ENCODE data around the gene HHIPL1. TPM values are rescaled to one million over a fixed set of nuclear protein-coding genes. Genes with fewer than 3 reads are reported as not detected.

HHIPL1 gene
- total RNA-seq, 4 donors from 2014 or later: 2.2 to 4.7 (median 3.6) TPM

DNA sequence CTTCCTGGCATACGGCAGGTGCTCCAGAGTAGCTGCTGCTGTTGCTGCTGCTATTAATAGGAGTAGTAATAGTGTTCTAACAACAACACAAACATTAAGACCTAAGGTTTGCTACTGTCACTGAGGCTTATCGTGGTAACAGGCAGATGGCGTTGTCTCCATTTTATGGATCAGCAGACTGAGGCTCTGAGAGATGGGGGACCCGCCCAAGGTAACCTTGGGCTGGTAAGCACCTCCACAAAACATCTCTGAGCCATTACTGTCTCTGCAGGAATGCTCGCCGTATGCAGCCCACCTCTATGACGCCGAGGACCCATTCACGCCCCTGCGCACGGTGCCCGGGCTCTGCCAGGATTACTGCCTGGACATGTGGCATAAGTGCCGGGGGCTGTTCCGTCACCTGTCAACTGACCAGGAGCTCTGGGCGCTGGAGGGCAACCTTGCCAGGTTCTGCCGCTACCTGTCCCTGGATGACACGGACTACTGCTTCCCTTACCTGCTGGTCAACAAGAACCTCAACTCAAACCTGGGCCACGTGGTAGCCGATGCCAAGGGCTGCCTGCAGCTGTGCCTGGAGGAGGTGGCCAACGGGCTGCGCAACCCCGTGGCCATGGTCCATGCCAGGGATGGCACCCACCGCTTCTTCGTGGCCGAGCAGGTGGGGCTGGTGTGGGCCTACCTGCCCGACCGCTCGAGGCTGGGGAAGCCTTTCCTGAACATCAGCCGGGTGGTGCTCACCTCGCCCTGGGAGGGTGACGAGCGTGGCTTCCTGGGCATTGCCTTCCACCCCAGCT is 7.2 kb downstream of the HHIPL1 start:
- ATAC-seq (ENCODE audit: low FRiP score): no peak
- TF ChIP-seq, protein P1, sequence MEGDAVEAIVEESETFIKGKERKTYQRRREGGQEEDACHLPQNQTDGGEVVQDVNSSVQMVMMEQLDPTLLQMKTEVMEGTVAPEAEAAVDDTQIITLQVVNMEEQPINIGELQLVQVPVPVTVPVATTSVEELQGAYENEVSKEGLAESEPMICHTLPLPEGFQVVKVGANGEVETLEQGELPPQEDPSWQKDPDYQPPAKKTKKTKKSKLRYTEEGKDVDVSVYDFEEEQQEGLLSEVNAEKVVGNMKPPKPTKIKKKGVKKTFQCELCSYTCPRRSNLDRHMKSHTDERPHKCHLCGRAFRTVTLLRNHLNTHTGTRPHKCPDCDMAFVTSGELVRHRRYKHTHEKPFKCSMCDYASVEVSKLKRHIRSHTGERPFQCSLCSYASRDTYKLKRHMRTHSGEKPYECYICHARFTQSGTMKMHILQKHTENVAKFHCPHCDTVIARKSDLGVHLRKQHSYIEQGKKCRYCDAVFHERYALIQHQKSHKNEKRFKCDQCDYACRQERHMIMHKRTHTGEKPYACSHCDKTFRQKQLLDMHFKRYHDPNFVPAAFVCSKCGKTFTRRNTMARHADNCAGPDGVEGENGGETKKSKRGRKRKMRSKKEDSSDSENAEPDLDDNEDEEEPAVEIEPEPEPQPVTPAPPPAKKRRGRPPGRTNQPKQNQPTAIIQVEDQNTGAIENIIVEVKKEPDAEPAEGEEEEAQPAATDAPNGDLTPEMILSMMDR (IDR thresholded peaks at IDR 0.05): no peak

DNA sequence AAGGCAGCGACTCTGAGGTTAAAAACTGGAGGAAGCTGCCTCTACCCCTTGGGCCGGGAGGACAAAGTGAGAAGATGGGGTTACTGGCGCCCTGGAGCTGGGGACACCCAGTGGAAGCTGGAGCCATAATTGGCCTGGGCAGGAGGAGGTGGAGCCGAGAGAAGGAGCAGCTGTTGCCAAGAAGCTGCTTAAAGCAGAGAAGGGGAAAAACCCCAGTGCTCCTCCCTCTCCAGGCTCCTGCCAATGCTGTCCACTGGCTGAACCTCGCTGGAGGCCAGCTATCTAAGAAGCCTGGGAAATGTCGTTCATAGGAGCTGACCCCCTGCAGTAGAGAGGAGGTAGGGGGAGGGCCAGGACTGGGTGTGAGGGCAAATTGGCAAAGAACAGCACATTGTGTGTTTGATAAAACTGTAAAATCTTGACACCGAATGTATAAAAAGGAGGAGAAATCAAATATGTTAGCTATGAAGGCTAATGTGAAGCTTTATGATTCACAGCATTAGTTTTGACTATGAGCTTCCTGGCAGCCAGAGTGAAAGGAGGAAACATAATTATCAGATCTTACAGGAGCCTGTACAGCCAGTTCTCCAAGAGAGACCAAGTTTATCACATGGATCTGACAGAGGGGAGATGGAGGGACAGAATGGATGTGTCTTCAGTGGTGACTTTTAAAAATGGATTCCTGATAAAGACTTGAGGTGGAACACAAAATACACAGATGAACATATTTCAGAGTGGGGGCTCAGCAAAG is 9.5 kb downstream of the HHIPL1 start:
- ATAC-seq (ENCODE audit: low FRiP score) (peak; percentile 67), DNase-seq (ENCODE audit: low spot score) (no peak)

More for the DNA sequence above, 7.2 kb downstream of the HHIPL1 start:
- DNase-seq (ENCODE audit: low spot score): no peak

DNA sequence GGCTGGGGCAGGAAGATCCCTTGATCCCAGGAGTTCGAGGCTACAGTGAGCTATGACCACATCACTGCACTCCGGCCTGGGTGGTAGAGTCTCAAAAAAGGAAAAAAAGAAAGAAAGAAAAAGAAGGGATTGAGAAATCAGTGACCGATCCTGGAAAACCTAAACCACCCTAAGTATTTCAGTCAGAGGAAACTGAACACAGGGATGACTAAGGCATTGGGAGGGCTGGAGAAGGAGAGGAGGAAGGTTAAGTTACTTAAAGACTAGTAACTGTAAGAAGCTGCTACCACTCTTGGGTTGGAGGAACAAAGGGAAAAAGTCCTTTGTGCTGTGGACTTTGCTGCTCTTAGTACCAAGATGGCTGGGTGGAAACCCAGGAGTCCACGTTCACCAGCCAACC is 10.6 kb downstream of the HHIPL1 start:
- DNase-seq (ENCODE audit: low spot score) (no peak), ATAC-seq (ENCODE audit: low FRiP score) (no peak)
- TF ChIP-seq, protein P1 (IDR thresholded peaks at IDR 0.05): no peak

More for the DNA sequence above, 9.5 kb downstream of the HHIPL1 start:
- TF ChIP-seq, protein P1 (IDR thresholded peaks at IDR 0.05): no peak

DNA sequence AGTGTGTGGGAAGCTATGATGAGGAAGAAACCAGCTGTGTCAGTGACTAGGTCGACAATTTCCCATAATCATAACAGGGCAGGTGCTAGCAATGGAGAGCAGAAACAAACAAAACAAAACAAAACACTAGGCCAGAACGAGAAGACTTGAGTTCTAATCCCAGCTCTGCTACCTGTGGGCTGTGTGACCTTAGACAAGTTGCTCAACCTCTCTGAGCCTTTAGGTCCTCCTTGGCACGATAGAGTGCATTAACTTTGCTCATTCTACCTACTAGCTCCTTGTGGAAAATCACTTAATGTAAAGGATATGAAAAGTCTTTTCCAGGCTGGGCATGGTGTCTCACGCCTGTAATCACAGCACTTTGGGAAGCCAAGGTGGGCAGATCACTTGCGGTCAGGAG is 11.2 kb downstream of the HHIPL1 start:
- no peak for ATAC-seq (ENCODE audit: low FRiP score)
- DNase-seq (ENCODE audit: low spot score): no peak

DNA sequence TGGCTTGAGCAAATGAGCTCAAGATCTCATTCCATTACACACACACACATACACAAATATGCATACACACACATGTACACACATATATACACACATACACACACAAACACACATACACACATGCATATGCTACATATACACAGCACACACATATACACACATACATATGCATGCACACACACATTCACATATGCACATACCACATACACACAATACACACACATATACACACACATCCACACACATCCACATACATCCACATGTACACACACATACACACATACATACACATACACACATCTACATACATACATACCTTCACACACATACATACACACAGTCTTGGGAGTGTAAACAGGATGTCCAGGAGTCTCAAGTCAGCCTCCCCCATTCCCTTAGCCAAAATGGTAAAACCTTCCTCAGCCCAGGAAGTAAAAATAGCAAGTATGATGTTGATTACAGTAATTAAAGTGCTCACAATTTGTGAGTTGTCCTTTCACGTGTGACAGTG is 12.8 kb downstream of the HHIPL1 start:
- TF ChIP-seq, protein P1 (IDR thresholded peaks at IDR 0.05): no peak
- ATAC-seq (ENCODE audit: low FRiP score): no peak
- DNase-seq (ENCODE audit: low spot score): no peak

More for the DNA sequence above, 11.2 kb downstream of the HHIPL1 start:
- TF ChIP-seq, protein P1 (IDR thresholded peaks at IDR 0.05): no peak

DNA sequence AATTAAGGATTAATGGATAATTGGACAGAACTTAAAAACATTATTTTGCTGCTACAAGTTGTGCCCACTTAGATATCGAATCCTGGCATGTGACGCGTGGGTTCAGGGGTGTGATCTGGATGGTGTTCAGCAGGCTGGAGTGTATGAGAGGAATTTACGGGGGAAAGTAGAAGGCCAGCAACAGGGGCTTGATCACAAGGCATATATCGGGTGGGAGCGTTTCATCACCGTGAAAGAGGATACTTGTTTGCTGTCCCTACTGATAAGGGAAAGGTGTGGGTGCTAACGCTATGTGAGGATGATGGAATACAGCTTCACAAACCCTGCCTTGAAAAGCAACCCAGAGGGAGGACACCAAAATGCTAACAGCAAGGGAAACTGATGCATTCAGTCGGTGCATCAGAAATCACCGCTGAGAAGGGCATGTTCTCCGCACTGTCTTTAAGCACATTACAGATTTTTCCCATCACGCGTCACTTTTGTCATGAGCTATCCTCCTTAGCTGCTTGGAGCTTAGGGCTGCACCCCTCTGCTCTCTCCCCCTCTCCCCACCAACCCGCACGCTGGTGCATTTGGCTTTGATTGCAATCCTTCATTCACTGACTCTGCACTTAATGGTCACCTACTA is 13.4 kb downstream of the HHIPL1 start:
- DNase-seq (ENCODE audit: low spot score) (no peak), ATAC-seq (ENCODE audit: low FRiP score) (peak; percentile 29)
- TF ChIP-seq, protein P1 (IDR thresholded peaks at IDR 0.05): no peak
